HCT116 (cell line): ENCODE data around the gene SORBS1. TPM values are rescaled to one million over a fixed set of nuclear protein-coding genes. Genes with fewer than 3 reads are reported as not detected.

Experiments
- ATAC-seq: fragments of 200-7000 bp; cut with Tn5 transposase; 2 replicates; pipeline ENCODE4 v1.9.1; 2020; ENCODE audit warnings: mild to moderate bottlenecking, moderate library complexity
- BruUV-seq: library from RNA; stranded (reverse); fragments of 400-500 nt; replicated peaks from 2 replicates; lab custom pipeline; 2021; lab: Mats Ljungman, UMichigan
- CTCF ChIA-PET: fragments of 300-600 bp; sonication (Branson Sonifier 250); formaldehyde crosslinking; loops from one replicate; lab custom pipeline; 2021; ENCODE audit warnings: antibody characterized with exemption; lab: Charles Lee
- POLR2A ChIA-PET: fragments of 300-600, 350-600 bp; sonication (Branson Sonifier 250); formaldehyde crosslinking; loops from one replicate; lab custom pipeline; 2021; ENCODE audit warnings: antibody characterized with exemption; lab: Charles Lee
- RAD21 ChIA-PET, 2 experiments: fragments of 300-600 bp; sonication (Branson Sonifier 250); formaldehyde crosslinking; loops; one replicate each; lab custom pipeline; 2023; ENCODE audit warnings: low total read pairs in 2 of 2; ENCODE audit not compliant: uncharacterized antibody in 2 of 2, unreplicated experiment in 2 of 2, low non-redundant PET in 1 of 2; lab: Charles Lee
- DNase-seq: peaks from one replicate; pipeline ENCODE4 v3.0.0-alpha.2; 2010; ENCODE audit warnings: low read depth, low spot score
- H2AFZ ChIP-seq: fragments of 200-600 bp; shearing (Covaris generic), sonication (generic); 2 replicates; pipeline ENCODE4 v1.6.1; 2017; ENCODE audit warnings: low read depth, mixed run types, mixed read lengths, antibody characterized with exemption, low read length; ENCODE audit not compliant: poor library complexity, severe bottlenecking
- H3K27ac ChIP-seq: 2 replicates; pipeline ENCODE4 v1.5.1; 2012; ENCODE audit warnings: low read depth, low read length
- H3K27me3 ChIP-seq: fragments of 200-600 bp; sonication (generic); 2 replicates; pipeline ENCODE4 v1.6.1; 2016; ENCODE audit warnings: mixed run types, low read length, mixed read lengths; ENCODE audit not compliant: insufficient read depth
- H3K36me3 ChIP-seq, 2 experiments: fragments of 200-500 bp in 1 of 2; fragments of 200-600 bp in 1 of 2; sonication (Bioruptor generic) in 1 of 2; sonication (generic) in 1 of 2; 2 replicates each; pipeline versions ENCODE4 v1.5.1 to v1.6.1; 2014 to 2016; ENCODE audit warnings: low read length in 2 of 2, inconsistent platforms in 1 of 2, mixed read lengths in 1 of 2, mixed run types in 1 of 2; ENCODE audit not compliant: insufficient read depth in 2 of 2, control insufficient read depth in 1 of 2
- H3K4me1 ChIP-seq, 2 experiments: fragments of 200-600 bp in 1 of 2; sonication (generic) in 1 of 2; 2 replicates each; pipeline versions ENCODE4 v1.5.1 to v1.6.1; 2012 to 2017; ENCODE audit warnings: low read length in 2 of 2, inconsistent platforms in 1 of 2, mild to moderate bottlenecking in 1 of 2, mixed read lengths in 1 of 2, mixed run types in 1 of 2, moderate library complexity in 1 of 2; ENCODE audit not compliant: insufficient read depth in 2 of 2, control insufficient read depth in 1 of 2
- H3K4me2 ChIP-seq: fragments of 200-600 bp; sonication (generic); 2 replicates; pipeline ENCODE4 v1.6.1; 2017; ENCODE audit warnings: mixed run types, low read length, mixed read lengths
- H3K4me3 ChIP-seq, 2 experiments: fragments of 200-600 bp in 1 of 2; sonication (generic) in 1 of 2; replicated peaks in 1 of 2; 2 replicates each; pipeline ENCODE4 v1.5.1; 2011 to 2016; ENCODE audit warnings: low read length in 2 of 2, control low read depth in 1 of 2, low read depth in 1 of 2, mild to moderate bottlenecking in 1 of 2, mixed read lengths in 1 of 2, mixed run types in 1 of 2
- H3K79me2 ChIP-seq: fragments of 200-600 bp; sonication (generic); 2 replicates; pipeline ENCODE4 v1.6.1; 2017; ENCODE audit warnings: mild to moderate bottlenecking, mixed run types, low read length, moderate library complexity, mixed read lengths; ENCODE audit not compliant: insufficient read depth
- H3K9ac ChIP-seq: fragments of 200-600 bp; sonication (generic); 2 replicates; pipeline ENCODE4 v1.6.1; 2016; ENCODE audit warnings: low read length, mixed read lengths
- H3K9me2 ChIP-seq: fragments of 200-600 bp; sonication (generic), shearing (Covaris generic); 2 replicates; pipeline ENCODE4 v1.6.1; 2017; ENCODE audit warnings: mixed run types, mild to moderate bottlenecking, moderate library complexity; ENCODE audit not compliant: insufficient read depth
- H3K9me3 ChIP-seq, 2 experiments: fragments of 200-500 bp in 1 of 2; fragments of 200-600 bp in 1 of 2; sonication (Bioruptor generic) in 1 of 2; sonication (generic) in 1 of 2; 2 replicates each; pipeline ENCODE4 v1.6.1; 2014 to 2017; ENCODE audit warnings: low read length in 2 of 2, mixed read lengths in 2 of 2, inconsistent platforms in 1 of 2, low read depth in 1 of 2, mild to moderate bottlenecking in 1 of 2, mixed run types in 1 of 2, moderate library complexity in 1 of 2; ENCODE audit not compliant: control insufficient read depth in 1 of 2, insufficient read depth in 1 of 2
- H4K20me1 ChIP-seq: fragments of 200-600 bp; sonication (generic), shearing (Covaris generic); 2 replicates; pipeline ENCODE4 v1.6.1; 2017; ENCODE audit warnings: mixed run types, mild to moderate bottlenecking, moderate library complexity; ENCODE audit not compliant: insufficient read depth
- ATF3 ChIP-seq: IDR thresholded peaks from 2 replicates; pipeline ENCODE4 v1.6.1; 2012
- CBX3 ChIP-seq: IDR thresholded peaks from 2 replicates; pipeline ENCODE4 v1.6.1; 2012; ENCODE audit warnings: low read depth
- CEBPB ChIP-seq: IDR thresholded peaks from 2 replicates; pipeline ENCODE4 v1.6.1; 2012; ENCODE audit warnings: low read depth
- EGR1 ChIP-seq: IDR thresholded peaks from 2 replicates; pipeline ENCODE4 v1.6.1; 2012; ENCODE audit warnings: low read depth
- EZH2 ChIP-seq: fragments of 200-600 bp; sonication (generic); IDR thresholded peaks from 2 replicates; pipeline ENCODE4 v1.6.1; 2017; ENCODE audit warnings: antibody characterized with exemption, mixed run types
- FOSL1 ChIP-seq: IDR thresholded peaks from 2 replicates; pipeline ENCODE4 v1.6.1; 2012; ENCODE audit warnings: low read depth
- POLR2A ChIP-seq: IDR thresholded peaks from 2 replicates; pipeline ENCODE4 v1.7.0; 2011; ENCODE audit warnings: borderline replicate concordance; ENCODE audit not compliant: insufficient read depth, insufficient read length; ENCODE audit errors: extremely low read depth
- POLR2AphosphoS5 ChIP-seq: IDR thresholded peaks from 2 replicates; pipeline ENCODE4 v1.6.1; 2011; ENCODE audit warnings: mild to moderate bottlenecking, low read depth, low read length, moderate library complexity
- SIN3A ChIP-seq: IDR thresholded peaks from 2 replicates; pipeline ENCODE4 v1.6.1; 2012; ENCODE audit warnings: low read depth
- SP1 ChIP-seq: IDR thresholded peaks from 2 replicates; pipeline ENCODE4 v1.6.1; 2012; ENCODE audit warnings: low read depth
- SRF ChIP-seq: IDR thresholded peaks from 2 replicates; pipeline ENCODE4 v1.6.1; 2012; ENCODE audit warnings: low read depth
- TCF7L2 ChIP-seq: IDR thresholded peaks from 2 replicates; pipeline ENCODE4 v1.7.0; 2011; ENCODE audit warnings: borderline replicate concordance, inconsistent platforms; ENCODE audit not compliant: insufficient read depth, insufficient read length; ENCODE audit errors: extremely low read depth
- YY1 ChIP-seq: IDR thresholded peaks from 2 replicates; pipeline ENCODE4 v1.6.1; 2011; ENCODE audit warnings: low read length, low read depth, moderate library complexity, mild to moderate bottlenecking; ENCODE audit not compliant: insufficient replicate concordance; ENCODE audit errors: extremely low read depth
- ZBTB33 ChIP-seq: IDR thresholded peaks from 2 replicates; pipeline ENCODE4 v1.6.1; 2011; ENCODE audit warnings: mild to moderate bottlenecking, low read length, moderate library complexity; ENCODE audit not compliant: insufficient replicate concordance; ENCODE audit errors: extremely low read depth
- ZNF274 ChIP-seq: fragments of 200-500 bp; sonication (Bioruptor generic); IDR thresholded peaks from 2 replicates; pipeline ENCODE4 v1.6.1; 2014; ENCODE audit warnings: mild to moderate bottlenecking, low read depth, low read length, inconsistent platforms
- intact Hi-C: fragments of 100-400 bp; cut with micrococcal nuclease; formaldehyde crosslinking; loops from 2 replicates; pipeline ENCODE4 v1.10.0; 2022
- total RNA-seq: library from RNA; stranded (reverse); gene quantifications from one replicate; pipeline ENCODE4 v1.2.1, GENCODE V29; 2021; ENCODE audit not compliant: unreplicated experiment
- TF ChIP-seq, protein P1 (sequence below), 3 experiments: fragments of 200-600 bp in 1 of 3; sonication (generic) in 1 of 3; IDR thresholded peaks in 2 of 3; conservative IDR thresholded peaks in 1 of 3; 2 replicates each; pipeline ENCODE4 v1.5.1; 2012 to 2017; ENCODE audit warnings: low read depth in 2 of 3, low read length in 2 of 3, antibody characterized with exemption in 1 of 3, borderline replicate concordance in 1 of 3, control low read depth in 1 of 3, mild to moderate bottlenecking in 1 of 3, mixed read lengths in 1 of 3, mixed run types in 1 of 3, moderate library complexity in 1 of 3; ENCODE audit not compliant: insufficient read depth in 1 of 3
- TF ChIP-seq, protein P2 (sequence below): IDR thresholded peaks from 2 replicates; pipeline ENCODE4 v1.6.1; 2012

SORBS1 gene
- total RNA-seq, 1 experiment from 2014 or later, result 3.4 TPM

DNA sequence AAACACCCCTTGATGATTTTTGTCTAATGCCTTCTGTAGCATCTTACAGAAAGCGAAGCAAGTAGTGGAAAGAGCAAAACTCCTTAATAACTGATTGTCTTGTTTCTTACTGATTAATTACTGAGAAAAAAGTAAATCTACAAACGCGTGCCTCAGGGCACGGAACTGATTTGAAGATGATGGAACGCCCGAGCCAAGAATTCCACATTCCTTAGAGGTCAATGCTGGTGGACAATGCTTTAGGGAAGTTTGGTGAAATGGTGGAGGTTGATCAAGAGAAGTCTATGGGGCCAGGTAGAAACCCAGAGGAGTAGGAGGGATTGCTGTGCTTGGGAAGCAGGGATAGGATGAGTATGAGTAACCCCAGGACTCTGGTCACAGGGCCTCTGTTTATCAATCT, 5.0 kb upstream of the SORBS1 start:
- H2AFZ ChIP-seq, result no peak overlapping the region
- H3K79me2 ChIP-seq, result no peaks in the 10 kb centered on the region
- no peaks in the 10 kb centered on the region for H3K27me3 ChIP-seq
- TF ChIP-seq TCF7L2, result no peak
- TF ChIP-seq ATF3, result no peak
- TF ChIP-seq CBX3, result no peak
- no peak for TF ChIP-seq ZNF274
- no peak overlapping the region for H3K4me2 ChIP-seq
- intact Hi-C loops, result no loop called here
- no peaks in the 10 kb centered on the region for H4K20me1 ChIP-seq
- H3K9me3 ChIP-seq, result no peaks in the 10 kb centered on the region
- H3K9ac ChIP-seq, result no peak overlapping the region
- no peak overlapping the region for H3K4me3 ChIP-seq
- CTCF ChIA-PET, result no interaction called here
- no peak for ATAC-seq
- H3K27ac ChIP-seq, result no peak overlapping the region
- BruUV-seq, result no TSS peak
- DNase-seq, result no peak
- RAD21 ChIA-PET, result no interaction called here
- H3K4me1 ChIP-seq, result peaks cover 0 to 4% of the 10 kb centered on the region in 2 experiments; a peak in 1 of 4 replicates
- POLR2A ChIA-PET, result no interaction called here
- no peaks in the 10 kb centered on the region for H3K9me2 ChIP-seq
- no peaks in the 10 kb centered on the region for H3K36me3 ChIP-seq

DNA sequence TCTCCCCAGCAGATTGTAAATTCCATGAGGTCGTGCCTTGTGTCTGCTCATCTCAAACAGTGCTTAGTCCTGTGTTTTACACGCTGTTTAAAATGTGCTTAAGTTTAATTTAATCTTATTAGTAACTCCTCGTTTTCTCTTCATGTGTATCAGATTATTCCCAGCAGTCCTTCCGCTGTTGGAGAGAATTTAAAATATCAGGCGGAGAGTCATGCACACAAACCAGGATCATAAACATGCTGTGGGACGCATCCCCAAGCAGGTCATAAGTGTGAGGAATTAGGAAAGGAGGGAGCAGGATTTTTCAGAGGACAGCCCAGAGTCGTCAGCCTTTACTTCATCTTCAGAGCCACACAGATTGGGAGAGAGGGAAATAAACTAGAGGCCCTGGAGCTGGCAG, 4.2 kb upstream of the SORBS1 start:
- no TSS peak for BruUV-seq
- H3K4me1 ChIP-seq, result peaks cover 0 to 7% of the 10 kb centered on the region in 2 experiments; a peak in 1 of 4 replicates
- no peak for ATAC-seq
- TF ChIP-seq SIN3A (no peak), TCF7L2 (no peak), SRF (no peak), YY1 (no peak), POLR2A (no peak), FOSL1 (no peak), SP1 (no peak), POLR2AphosphoS5 (no peak), EGR1 (no peak), ATF3 (no peak), ZBTB33 (no peak), EZH2 (no peak), CEBPB (no peak)
- TF ChIP-seq, protein P1, sequence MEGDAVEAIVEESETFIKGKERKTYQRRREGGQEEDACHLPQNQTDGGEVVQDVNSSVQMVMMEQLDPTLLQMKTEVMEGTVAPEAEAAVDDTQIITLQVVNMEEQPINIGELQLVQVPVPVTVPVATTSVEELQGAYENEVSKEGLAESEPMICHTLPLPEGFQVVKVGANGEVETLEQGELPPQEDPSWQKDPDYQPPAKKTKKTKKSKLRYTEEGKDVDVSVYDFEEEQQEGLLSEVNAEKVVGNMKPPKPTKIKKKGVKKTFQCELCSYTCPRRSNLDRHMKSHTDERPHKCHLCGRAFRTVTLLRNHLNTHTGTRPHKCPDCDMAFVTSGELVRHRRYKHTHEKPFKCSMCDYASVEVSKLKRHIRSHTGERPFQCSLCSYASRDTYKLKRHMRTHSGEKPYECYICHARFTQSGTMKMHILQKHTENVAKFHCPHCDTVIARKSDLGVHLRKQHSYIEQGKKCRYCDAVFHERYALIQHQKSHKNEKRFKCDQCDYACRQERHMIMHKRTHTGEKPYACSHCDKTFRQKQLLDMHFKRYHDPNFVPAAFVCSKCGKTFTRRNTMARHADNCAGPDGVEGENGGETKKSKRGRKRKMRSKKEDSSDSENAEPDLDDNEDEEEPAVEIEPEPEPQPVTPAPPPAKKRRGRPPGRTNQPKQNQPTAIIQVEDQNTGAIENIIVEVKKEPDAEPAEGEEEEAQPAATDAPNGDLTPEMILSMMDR (IDR thresholded peaks at IDR 0.05 in 2 of 3, conservative IDR thresholded peaks at IDR 0.05 in 1 of 3; ENCODE audit: borderline replicate concordance in 1 of 3, insufficient read depth in 1 of 3, low read depth in 2 of 3, low read length in 2 of 3), result no peak
- TF ChIP-seq, protein P2, sequence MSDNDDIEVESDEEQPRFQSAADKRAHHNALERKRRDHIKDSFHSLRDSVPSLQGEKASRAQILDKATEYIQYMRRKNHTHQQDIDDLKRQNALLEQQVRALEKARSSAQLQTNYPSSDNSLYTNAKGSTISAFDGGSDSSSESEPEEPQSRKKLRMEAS, result no peak

More for the DNA sequence above, 4.2 kb upstream of the SORBS1 start:
- ChIA-PET CTCF (no interaction called here), POLR2A (no interaction called here), RAD21 (no interaction called here)
- Histone ChIP-seq H3K27ac (no peak overlapping the region), H3K4me2 (no peak overlapping the region), H3K4me3 (no peak overlapping the region), H3K9me2 (no peaks in the 10 kb centered on the region), H3K79me2 (no peaks in the 10 kb centered on the region), H3K36me3 (no peaks in the 10 kb centered on the region), H3K9ac (no peak overlapping the region), H2AFZ (no peak overlapping the region), H3K27me3 (no peaks in the 10 kb centered on the region; the same call in 1 of the 2 replicates), H3K9me3 (no peaks in the 10 kb centered on the region), H4K20me1 (no peaks in the 10 kb centered on the region)
- DNase-seq, result no peak
- intact Hi-C loops, result no loop called here
